CD4-positive, alpha-beta T cell treated with Interleukin-2 at 100 ng/mL for 4 hours (primary cell): ENCODE measurements around the gene PLXDC2.
A peak's percentile ranks its signal among the peaks of the same experiment; 100 is the strongest.

Experiments
- DNase-seq: peaks from one replicate; pipeline ENCODE4 v3.0.0-alpha.2; 2020; ENCODE audit warnings: low spot score

PLXDC2 gene

DNA sequence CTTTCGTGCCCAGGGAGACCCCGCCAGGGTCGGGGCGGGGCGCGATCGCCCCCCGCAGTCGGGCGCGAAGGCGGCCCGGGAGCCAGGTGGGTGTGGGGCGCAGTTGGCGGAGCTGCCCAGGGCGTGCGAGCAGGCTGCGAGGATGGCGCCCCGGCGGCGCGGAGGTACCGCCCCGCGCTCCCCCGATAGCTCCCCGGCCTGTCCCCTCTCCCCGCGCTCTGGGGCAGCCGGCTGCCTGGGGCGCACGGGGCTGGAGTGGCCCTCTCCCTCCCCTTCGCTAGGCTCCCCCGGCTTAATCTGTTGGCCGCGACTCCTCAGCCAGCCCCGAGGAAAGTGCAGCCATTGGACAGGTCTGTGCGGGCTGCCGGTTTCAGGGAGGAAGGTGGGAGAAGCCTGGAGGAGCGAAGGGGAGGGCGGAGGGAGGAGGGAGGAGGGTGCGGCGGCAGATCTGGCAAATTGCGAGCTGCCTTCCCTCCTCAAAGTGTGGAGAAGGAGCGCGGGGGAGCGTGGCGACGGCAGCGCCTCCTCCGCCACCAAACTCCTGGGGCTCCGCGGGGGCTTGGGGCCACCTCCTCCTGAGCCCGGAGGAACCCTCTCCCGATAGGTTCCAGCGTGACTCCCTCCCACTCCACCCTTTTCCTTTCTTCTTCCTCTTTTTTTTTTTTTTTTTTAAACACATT, 361 bp upstream of the PLXDC2 start:
- no peak for DNase-seq

DNA sequence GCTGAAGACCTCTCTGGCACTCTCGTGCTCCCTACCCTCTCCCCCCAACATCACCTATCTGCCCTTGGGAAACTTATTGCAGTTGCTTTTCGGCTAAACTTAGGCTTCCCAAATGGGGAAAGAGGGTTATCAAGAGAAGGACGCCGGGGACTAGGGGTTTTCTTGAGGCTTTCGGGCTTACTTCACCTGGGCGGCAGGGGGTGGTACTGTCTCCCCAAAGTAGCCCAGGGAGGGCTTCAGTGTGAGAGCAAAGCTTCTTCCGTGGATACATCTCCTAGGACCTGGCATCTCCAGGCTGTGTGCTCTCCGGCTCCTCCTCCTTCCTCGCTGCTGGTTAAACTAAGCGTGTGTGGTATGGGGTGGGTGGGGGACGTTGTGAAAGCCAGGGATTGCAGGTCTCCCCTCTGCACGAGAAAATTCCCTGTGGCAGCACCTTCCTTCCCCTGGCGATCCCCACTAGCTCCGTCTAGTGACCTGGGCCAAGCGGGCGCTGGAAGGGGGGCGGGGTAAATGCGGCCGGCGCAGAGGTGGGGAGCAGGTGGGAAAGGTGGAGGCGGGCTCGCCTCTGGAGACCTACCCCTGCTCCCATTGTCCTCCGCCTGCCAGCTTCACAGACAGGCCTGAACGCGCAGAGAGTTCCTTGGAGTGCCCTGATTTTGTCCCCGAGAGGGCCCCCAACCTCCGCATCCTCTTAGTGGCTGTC, 1.1 kb downstream of the PLXDC2 start:
- no peak for DNase-seq

DNA sequence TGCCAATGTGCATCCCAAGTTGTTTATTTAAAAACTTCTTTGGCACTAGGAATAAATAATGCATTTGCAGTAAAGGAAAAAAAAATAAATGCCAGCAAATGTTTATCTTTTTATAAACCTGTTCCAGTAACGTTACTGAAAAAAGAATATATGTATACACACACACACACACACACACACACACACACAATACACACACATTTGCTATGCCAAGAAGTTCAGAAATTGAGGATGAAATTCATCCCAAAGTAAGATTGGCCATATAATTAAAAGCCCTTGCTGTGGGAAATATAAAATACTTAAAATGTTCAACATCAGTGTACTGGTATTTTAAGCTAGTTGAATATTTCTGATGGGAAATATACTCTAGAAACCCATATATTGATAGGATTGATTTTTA, 2.6 kb downstream of the PLXDC2 start:
- DNase-seq, result no peak

DNA sequence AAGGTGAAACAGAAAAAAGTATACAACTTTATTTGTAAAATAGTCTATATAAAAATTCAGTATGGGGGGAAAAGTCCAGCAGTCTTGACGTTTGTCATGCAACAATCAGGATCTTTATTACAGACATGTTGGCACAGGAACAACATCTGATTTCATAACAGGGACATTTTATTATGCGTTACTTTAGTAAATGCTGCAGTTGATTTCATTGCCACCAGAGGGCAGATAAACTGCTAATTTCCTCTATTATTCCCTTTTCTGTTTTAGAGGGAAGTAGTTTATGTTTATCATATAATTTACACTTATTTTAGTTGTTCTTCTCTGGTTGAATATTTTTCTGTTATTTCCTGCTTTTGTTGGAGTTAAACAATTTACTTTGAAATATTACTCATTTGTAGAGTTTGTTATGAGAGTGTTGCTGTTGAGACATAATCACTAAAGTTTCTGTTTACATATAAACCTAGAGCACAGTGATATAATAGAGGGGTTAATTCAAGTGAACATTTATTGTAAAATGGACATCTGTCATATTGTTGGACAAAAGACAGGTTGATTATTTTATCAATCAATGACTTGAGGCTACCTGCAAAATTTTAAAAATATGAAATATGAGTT, 3.3 kb downstream of the PLXDC2 start:
- peak; percentile 17 for DNase-seq

DNA sequence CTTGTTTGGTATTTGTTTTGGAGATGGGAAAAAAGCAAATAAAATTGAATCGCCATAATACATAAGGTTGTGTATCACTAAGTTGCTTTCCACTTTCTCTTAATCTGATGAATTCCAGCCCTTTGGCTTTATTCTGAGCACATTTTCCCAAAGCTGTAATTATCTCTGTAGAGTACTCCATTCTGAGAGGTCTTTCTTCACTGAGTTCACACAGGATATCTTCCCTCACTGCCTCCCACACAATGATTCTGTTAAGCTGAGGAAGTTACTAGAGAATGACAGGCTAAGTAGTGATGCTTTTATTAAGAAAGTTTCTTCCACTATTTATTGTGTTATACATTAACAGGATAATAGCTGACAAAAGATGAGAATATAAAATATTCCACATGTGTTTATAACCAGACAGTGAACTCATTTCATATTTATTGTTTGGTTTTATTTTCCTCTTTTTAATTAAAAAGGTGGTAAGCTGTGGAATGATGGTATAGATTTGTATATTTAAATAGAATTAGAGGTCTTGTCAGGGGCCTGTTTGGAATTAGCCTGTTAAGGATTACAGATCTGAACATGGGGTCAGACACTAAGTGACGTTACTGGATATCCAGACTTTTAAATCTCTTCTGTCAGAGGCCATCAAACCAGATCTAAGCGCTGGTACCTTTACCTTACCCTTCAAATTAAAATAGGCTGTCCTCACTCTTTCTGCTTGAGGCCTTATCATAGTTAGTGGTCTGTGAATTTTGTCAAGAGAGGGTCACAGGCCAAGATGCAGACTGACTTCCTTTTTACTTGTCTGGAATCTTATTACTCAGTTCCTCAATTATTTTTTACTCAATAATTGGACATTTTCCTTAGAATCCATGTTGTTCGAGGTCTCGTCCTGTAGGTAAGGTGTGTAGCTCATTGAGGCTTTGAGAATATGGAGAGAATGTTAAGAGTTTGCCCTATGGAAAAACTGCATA, 8.4 kb downstream of the PLXDC2 start:
- DNase-seq, result no peak

DNA sequence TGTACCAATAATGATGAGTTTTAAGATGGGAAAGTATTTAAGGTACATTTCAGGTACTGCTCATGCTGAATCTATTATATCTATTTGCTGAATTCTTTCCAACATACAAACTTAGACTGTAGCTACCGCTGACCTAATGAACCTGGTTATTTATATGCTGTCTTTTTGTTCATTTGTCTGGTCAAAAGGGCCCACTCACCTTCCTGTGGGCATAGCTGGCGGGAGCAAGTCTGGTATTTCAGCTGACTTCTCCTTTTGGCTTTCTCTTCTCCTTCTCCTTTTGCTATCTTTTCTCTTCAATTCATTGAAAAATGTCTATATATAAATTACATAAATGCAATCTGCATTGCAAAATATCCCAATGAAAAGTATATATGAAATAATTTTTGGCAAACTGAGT, 9.5 kb downstream of the PLXDC2 start:
- DNase-seq, result no peak

DNA sequence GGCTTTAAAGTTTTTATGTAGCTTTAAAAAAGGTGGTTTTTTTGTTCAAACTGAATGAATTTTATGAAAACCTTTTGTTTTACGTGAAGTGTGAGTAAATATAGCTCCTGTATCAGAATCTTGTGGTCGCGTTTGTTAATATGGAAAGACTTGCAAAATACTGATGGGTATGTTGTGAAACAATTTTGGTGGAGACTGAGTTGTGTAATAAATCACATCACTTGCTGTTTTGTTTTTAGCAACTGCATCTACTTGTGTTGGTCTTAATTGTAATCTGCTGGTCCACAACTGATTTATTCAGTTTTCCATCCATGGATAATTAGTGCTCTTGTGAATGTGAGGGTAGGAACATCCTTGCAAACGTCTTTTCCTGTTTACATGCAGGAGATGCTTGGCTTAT, 10.5 kb downstream of the PLXDC2 start:
- no peak for DNase-seq

DNA sequence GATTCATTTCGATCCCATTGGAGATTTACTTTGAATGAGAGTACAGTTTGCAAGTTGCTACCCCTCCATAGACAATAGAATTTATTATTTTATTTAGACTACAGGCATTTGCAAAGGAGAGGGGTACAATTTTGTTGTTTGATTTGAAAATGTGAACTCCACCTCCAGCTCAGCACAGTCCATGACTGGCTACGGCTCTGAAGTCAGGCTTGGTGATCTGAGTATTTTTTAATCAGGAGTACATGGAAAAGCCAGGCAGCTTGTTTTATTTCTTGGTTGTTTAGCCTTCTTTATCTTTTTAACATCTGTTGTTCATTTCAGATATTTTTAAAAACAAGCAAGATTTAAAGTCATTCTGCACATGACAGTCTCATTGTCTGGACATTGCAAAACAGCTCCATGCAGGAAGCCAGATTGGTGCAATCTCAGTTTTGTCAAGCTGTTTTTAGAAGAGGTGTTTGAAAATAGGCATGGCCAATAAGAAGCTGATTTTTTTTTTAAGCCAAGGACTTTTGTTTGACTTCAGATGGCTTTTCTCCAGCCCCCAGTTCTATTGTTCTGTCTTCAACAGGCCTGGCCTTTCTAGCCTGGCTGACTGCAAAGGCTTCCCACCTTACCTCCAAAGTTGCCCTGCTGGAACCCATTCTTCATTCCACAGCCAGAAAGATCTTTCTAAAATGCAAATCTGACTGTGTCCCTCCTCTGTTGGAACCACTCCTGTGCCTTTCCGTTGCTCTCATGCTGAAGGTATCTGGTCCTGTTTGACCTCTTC, 12.2 kb downstream of the PLXDC2 start:
- no peak for DNase-seq

DNA sequence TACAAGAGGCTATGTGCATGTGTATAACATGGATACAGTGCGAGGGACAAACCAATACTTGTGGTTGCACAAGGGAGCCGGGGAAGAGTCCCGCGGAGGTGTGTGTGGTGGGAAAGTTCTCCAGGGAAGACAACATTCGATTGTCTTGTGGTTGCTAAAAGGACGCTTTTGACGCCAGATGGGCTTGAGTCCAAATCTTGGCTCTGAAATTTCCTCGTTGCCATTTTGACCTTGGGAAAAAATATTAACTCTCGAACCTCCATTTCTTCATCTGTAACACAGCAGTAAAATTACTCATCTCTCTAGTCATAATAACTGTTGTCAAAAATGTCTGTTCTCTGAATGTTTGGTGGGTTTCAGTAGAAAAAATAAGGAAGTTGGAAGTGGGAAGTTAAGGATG, 16.5 kb downstream of the PLXDC2 start:
- no peak for DNase-seq

DNA sequence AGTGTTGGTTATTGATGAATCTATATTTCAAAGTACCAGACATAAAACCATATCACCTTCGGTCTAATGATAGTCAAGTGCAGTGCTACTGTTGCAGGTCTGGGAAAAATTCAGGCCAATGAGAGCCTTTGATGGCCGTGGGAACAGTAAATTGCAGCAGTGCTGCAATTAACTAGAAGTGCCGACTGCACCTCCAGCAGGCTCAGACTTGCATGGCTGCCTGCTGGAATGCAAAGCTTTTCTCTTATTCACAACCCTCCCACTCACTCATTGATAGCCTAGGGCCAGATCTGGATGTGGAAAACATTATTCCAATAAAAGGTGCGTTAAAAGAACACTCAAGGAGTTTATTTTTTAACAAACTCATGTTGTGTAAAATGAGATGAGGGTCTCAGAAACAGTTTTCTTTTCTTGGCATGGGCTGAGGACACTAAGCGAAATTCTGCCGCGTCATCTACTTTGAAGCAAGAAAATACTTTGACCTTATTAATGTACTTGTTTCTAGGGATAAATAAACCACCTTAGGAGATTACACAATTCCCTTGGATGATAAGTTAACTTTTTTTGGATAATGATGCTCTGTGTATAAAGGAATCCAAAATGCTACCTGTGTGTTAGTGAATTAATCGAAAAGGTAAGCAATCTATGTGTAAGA, 17.1 kb downstream of the PLXDC2 start:
- DNase-seq, result no peak

DNA sequence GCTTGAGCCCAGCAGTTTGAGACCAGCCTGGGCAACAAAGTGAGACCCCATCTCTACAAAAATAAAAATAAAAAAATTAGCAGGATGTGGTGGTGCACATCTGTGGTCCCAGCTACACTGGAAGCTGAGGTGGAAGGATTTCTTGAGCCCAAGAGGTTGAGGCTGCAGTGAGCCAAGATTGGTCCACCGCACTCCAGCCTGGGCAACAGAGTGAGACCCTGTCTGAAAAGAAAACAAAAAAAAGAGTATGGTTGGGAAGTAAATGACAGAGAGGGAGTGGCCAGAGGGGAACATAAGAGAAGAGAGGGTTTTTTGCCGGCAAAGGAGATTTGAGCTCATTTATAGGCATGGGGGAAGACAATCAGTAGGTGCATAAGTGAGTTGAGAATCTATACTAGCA, 19.7 kb downstream of the PLXDC2 start:
- DNase-seq, result no peak

DNA sequence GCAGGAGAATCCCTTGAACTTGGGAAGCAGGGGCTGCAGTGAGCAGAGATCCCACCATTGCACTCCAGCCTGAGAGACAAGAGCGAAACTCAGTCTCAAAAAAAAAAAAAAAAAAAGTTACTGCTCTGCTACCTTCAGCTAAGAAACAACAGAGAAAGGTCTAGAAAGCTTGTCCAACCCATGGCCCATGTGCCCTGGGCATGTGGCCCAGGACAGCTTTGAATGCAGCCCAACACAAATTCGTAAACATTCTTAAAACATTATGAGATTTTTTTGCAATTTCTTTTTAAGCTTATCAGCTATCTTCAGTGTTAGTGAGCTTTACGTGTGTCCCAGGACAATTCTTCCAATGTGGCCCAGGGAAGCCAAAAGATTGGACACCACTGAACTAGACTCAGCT, 22.9 kb downstream of the PLXDC2 start:
- DNase-seq, result no peak

DNA sequence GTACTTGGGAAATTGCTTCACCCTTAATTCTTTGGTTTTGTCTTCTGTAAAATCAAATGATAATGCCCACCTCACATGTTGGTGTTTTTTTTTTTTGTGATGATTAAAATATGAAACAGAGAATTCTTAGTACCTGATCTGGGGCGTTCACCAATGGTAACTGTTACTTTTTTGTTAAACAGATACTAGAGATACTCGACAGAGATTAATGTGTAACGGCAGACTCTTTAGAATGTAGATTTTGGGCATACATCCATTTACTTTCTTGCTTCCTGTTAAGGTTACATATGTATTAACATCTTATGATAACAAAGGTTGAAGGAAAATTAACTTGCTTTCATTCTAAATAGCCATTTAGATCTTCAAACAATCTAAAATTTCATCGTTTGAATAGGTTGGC, 23.3 kb downstream of the PLXDC2 start:
- DNase-seq, result no peak

DNA sequence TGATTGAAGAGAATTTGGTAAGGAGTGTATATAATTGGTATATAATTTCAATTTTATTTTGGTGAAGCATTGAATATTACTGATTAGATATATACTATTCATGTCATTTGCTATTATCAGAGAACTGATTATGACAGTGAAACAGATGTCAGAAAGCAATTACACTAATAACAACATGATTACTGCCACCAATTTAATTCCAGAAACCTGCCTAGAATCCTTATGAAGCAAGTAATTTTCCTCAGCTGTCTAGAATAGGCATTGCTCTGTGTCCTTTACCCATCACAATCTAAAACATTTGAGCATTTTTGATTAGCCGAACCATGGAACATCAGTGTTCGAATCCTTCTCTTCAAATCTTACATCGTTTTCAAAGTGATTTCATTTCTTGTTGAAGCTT, 24.5 kb downstream of the PLXDC2 start:
- no peak for DNase-seq

DNA sequence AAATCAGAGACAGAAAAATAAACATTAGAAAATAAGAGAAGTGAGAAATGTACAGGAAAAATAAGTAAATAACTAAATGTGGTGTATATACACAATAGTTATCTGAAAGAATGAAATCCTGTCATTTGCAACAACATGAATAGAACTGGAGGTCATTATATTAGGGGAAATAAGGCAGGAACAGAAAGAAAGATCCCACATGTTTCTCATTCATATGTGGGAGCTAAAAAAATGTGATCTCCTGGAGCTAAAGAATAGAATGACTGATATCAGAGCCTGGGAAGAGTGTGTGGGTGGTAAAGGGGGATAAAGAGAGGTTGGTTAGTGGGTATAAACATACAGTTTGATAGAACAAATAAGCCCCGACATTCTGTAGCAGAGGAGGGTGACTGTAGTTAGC, 27.3 kb downstream of the PLXDC2 start:
- DNase-seq, result no peak

DNA sequence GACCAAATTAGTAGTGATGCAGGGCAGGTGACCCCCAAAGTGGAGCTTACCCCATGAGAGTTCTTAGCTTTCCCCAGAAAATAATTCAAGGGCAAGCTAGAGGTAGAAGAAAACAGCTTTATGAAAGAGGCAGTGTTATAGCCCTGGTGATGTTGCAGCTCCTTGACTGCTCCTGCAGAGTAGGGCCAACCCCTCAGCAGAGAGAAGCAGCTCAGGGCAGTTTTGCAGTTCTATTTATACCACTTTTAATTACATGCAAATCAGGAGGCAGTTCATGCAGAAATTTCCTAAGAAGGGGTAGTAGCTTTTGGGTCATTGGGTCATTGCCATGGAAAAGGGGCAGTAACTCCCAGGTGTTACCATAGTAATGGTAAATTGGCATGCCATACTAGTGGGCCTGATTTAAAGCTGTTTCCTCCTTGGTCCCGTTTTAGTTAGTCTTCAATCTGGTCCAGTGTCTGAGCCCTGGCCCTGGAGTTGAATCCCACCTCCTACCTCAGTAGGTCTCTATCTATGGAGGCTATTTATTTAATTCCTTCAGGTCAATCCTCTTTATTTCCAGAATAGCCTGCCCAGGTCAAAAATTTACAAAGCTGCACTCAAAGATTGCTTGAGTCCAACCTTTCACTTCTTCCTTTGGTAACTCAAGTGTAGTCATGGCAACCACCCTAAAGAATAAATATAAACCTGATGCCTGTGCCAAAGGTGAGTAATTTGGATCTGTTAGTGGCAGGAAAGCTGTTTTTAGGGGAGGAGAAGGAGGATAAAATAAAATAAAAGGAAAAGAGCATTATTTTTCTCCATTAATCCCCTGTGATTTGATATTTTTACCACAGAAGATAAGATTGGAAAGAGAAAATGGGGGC, 29.5 kb downstream of the PLXDC2 start:
- no peak for DNase-seq

DNA sequence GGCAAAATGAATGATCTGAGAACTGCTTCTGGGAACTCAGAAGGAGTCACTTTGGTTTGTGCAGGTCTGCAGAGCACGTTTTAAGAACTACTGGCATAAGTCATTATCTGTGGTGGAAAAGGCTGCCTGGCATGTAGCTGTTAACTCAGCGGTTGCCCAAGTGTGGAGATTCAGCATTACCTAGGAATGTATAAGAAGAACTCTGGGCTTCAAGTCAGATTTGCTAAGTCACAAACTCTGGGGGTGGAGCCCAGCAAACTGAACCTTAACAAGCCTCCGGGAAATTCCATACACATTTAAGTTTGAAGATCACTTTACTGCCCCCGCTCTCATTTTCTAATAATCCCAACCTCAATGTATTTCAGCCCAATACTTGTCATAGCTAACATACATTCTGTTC, 31.1 kb downstream of the PLXDC2 start:
- DNase-seq, result no peak

DNA sequence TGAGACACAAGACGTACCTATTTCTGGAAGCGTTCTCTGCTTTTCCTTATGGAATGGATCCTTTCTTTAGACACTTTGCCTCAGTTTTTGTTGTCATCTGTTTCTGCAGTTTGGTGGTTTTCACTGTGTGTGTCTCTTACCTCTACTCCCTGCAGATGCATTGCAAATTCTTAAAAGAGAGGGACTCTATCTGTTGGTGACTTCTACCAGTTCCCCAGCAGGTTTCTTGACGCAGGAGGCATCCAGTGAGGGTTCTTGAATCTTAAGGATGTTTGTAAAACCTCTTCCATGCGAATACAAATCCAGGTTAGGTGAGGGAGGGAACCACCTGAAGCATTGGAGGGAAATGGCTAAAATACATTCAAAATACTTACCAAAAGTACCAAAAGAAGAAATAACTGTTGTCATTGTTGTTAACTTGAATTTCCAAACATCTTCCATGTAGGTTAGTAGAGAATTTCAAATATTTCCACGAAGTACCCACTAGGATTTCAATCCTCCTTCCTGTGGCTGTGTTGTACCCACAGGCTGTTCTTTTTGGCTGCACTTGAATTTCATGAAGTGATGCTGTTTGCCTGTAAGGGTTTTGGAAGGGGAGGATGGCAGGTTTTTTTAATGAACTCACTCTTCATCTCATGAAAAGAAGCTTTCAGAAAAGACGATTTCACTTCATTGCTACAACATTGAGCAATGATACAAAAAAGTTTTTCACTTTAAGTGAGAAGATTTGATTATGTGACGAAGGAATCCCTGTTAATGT, 32.2 kb downstream of the PLXDC2 start:
- DNase-seq, result no peak

DNA sequence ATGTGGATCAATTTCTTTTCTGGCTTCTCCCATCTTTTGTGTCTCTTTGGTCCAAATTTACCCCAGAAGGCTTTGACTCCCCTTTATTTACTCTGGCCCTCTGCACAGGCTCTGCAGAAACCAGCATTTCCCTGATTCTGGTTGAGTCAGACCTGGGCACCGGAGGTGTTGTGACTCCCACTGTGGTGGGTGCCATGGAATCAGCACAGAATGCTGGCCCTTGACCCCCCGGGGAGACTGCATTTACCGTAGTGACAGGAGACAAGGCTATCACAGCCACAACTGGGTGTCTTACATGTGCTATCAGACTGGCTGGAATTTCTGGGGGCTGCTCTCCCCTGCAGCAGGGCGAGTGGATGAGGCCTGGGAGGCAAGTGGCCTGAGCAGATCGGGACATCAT, 37.6 kb downstream of the PLXDC2 start:
- DNase-seq, result no peak
